K562 (cell line): ENCODE results near the gene FBLN2. TPM values are rescaled to one million over a fixed set of nuclear protein-coding genes. Genes with fewer than 3 reads are reported as not detected.

Experiments
- ATAC-seq: fragments of 200-7000 bp; cut with Tn5 transposase; 3 replicates; pipeline ENCODE4 v1.9.1; 2020; ENCODE audit warnings: moderate library complexity
- BruUV-seq: library from RNA; stranded (reverse); fragments of 400-500 nt; replicated peaks from 2 replicates; lab custom pipeline; 2021; lab: Mats Ljungman, UMichigan
- CTCF ChIA-PET: fragments of 300-600 bp; formaldehyde crosslinking; extraction: SDS; loops from one replicate; lab custom pipeline; 2021; ENCODE audit warnings: low intra/inter-chr PET ratio; lab: Yijun Ruan, JAX
- POLR2A ChIA-PET: fragments of 300-600, 350-650 bp; sonication (Branson Sonifier 250); formaldehyde crosslinking; extraction: SDS; loops from one replicate; lab custom pipeline; 2021; ENCODE audit warnings: antibody characterized with exemption, inconsistent platforms; lab: Yijun Ruan, JAX
- DNase-seq, 4 experiments: peaks; one replicate each; pipeline versions ENCODE4 v3.0.0 to v3.0.0-alpha.2; 2011 to 2018; ENCODE audit warnings: low spot score in 3 of 4, mixed read lengths in 3 of 4; ENCODE audit errors: extremely low read depth in 1 of 4
- FAIRE-seq: peaks from 2 replicates; lab custom pipeline; 2011; peaks lifted over from hg19 to GRCh38; lab: Jason Lieb, UNC
- H2AFZ ChIP-seq: 2 replicates; pipeline ENCODE4 v1.6.0; 2011; ENCODE audit warnings: low read depth, low read length, control low read depth, inconsistent platforms
- H3K27ac ChIP-seq: fragments of 200-600 bp; 3 replicates; pipeline ENCODE4 v1.8.0; 2011; ENCODE audit warnings: low read depth, mild to moderate bottlenecking, control low read depth, inconsistent platforms, low read length, moderate library complexity, mixed read lengths; ENCODE audit errors: extremely low read depth
- H3K27me3 ChIP-seq, 2 experiments: fragments of 300-600 bp in 1 of 2; 2 replicates in 1 of 2; 3 replicates in 1 of 2; pipeline versions ENCODE4 v1.6.0 to v1.8.0; 2011; ENCODE audit warnings: inconsistent platforms in 2 of 2, low read length in 2 of 2, mild to moderate bottlenecking in 1 of 2, mixed read lengths in 1 of 2, moderate library complexity in 1 of 2; ENCODE audit not compliant: control insufficient read depth in 2 of 2, insufficient read depth in 2 of 2
- H3K36me3 ChIP-seq: fragments of 300-600 bp; 3 replicates; pipeline ENCODE4 v1.8.0; 2011; ENCODE audit warnings: mild to moderate bottlenecking, low read length, inconsistent platforms; ENCODE audit not compliant: control insufficient read depth, insufficient read depth
- H3K4me1 ChIP-seq, 2 experiments: fragments of 200-600 bp in 1 of 2; replicated peaks in 1 of 2; 2 replicates in 1 of 2; 3 replicates in 1 of 2; pipeline versions ENCODE4 v1.5.1 to v1.8.0; 2011; ENCODE audit warnings: inconsistent platforms in 2 of 2, low read length in 2 of 2, mild to moderate bottlenecking in 1 of 2, mixed read lengths in 1 of 2, moderate library complexity in 1 of 2; ENCODE audit not compliant: control insufficient read depth in 2 of 2, insufficient read depth in 2 of 2
- H3K4me2 ChIP-seq: 2 replicates; pipeline ENCODE4 v1.6.1; 2011; ENCODE audit warnings: low read length, control low read depth, inconsistent platforms, mixed read lengths; ENCODE audit not compliant: insufficient read depth
- H3K4me3 ChIP-seq: fragments of 200-600 bp; sonication (generic), shearing (Covaris generic); 2 replicates; pipeline ENCODE4 v1.5.1; 2016; ENCODE audit warnings: control low read depth, inconsistent platforms
- H3K79me2 ChIP-seq: fragments of 200-600 bp; 3 replicates; pipeline ENCODE4 v1.8.0; 2011; ENCODE audit warnings: low read length, inconsistent platforms; ENCODE audit not compliant: control insufficient read depth, insufficient read depth
- H3K9ac ChIP-seq, 2 experiments: 2 replicates each; pipeline versions ENCODE4 v1.6.0 to v1.6.1; 2011; ENCODE audit warnings: low read depth in 2 of 2, low read length in 2 of 2, control low read depth in 1 of 2, inconsistent platforms in 1 of 2, mild to moderate bottlenecking in 1 of 2, mixed read lengths in 1 of 2; ENCODE audit not compliant: insufficient read depth in 1 of 2
- H3K9me1 ChIP-seq: one replicate; pipeline ENCODE4 v1.6.0; 2011; ENCODE audit warnings: inconsistent platforms, mild to moderate bottlenecking, low read length, moderate library complexity; ENCODE audit not compliant: control insufficient read depth, insufficient read depth
- H3K9me3 ChIP-seq: replicated peaks from 2 replicates; pipeline ENCODE4 v1.5.1; 2011; ENCODE audit warnings: low read depth, low read length, inconsistent platforms; ENCODE audit not compliant: control insufficient read depth, insufficient read depth
- H4K20me1 ChIP-seq: replicated peaks from 2 replicates; pipeline ENCODE4 v1.6.1; 2011; ENCODE audit warnings: low read length, inconsistent platforms, mixed read lengths; ENCODE audit not compliant: control insufficient read depth, insufficient read depth
- CLOCK ChIP-seq: fragments of 250-450 bp; sonication (Bioruptor Pico); IDR thresholded peaks from 2 replicates; pipeline ENCODE4 v1.4.0; 2020; ENCODE audit warnings: mild to moderate bottlenecking, moderate library complexity, borderline replicate concordance
- HMG20B ChIP-seq: fragments of 250-450 bp; sonication (Bioruptor Pico); IDR thresholded peaks from 2 replicates; pipeline ENCODE4 v1.5.0; 2021; ENCODE audit warnings: mild to moderate bottlenecking
- KLF16 ChIP-seq: IDR thresholded peaks from 2 replicates; pipeline ENCODE4 v1.6.1; 2016; ENCODE audit warnings: antibody characterized with exemption
- KLF6 ChIP-seq: fragments of 250-450 bp; sonication (Bioruptor Pico); IDR thresholded peaks from 2 replicates; pipeline ENCODE4 v1.4.0; 2020; ENCODE audit warnings: mild to moderate bottlenecking, moderate library complexity, borderline replicate concordance
- MXI1 ChIP-seq: IDR thresholded peaks from 2 replicates; pipeline ENCODE4 v1.6.1; 2011; ENCODE audit warnings: low read depth, mild to moderate bottlenecking, improper control_type of control experiment, low read length
- NUFIP1 ChIP-seq: fragments of 450-650 bp; IDR thresholded peaks from 2 replicates; pipeline ENCODE4 v1.6.1; 2018; ENCODE audit not compliant: partially characterized antibody
- PHB ChIP-seq: fragments of 250-450 bp; sonication (Bioruptor Pico); IDR thresholded peaks from 2 replicates; pipeline ENCODE4 v1.5.0; 2021
- SIRT6 ChIP-seq: IDR thresholded peaks from one replicate; pipeline ENCODE4 v1.6.1; 2012; ENCODE audit warnings: low read depth, mild to moderate bottlenecking, control low read depth, inconsistent platforms, low read length, moderate library complexity
- TEAD1 ChIP-seq, 2 experiments: fragments of 450-650 bp in 1 of 2; sonication (generic) in 1 of 2; formaldehyde crosslinking; IDR thresholded peaks; 2 replicates each; pipeline versions ENCODE4 v1.4.0 to v1.8.0; 2020 to 2022; ENCODE audit warnings: mild to moderate bottlenecking in 2 of 2, missing genetic modification reagents in 1 of 2
- ZBTB11 ChIP-seq, 3 experiments: fragments of 200-800 bp in 1 of 3; fragments of 250-450 bp in 1 of 3; fragments of 450-650 bp in 1 of 3; sonication (Bioruptor Pico) in 1 of 3; sonication (Bioruptor generic) in 1 of 3; formaldehyde crosslinking in 1 of 3; IDR thresholded peaks; 2 replicates each; pipeline versions ENCODE4 v1.6.1 to v1.8.0; 2016 to 2022; ENCODE audit warnings: mild to moderate bottlenecking in 2 of 3, missing genetic modification characterization in 2 of 3, missing compliant biosample characterization in 1 of 3, moderate library complexity in 1 of 3
- ZNF717 ChIP-seq: fragments of 250-450 bp; sonication (Bioruptor Pico); IDR thresholded peaks from 2 replicates; pipeline ENCODE4 v1.5.0; 2021
- WGBS: fragments of 100-300 bp; shearing (Covaris generic); methylation state at CpG from one replicate; pipeline ENCODE4 v1.1.6; 2016; ENCODE audit warnings: low coverage, mixed read lengths; ENCODE audit not compliant: insufficient coverage; ENCODE audit errors: missing lambda C conversion rate; 5-methylcytosine and 5-hydroxymethylcytosine counted together
- in situ Hi-C: fragments of 300-500 bp; cut with MboI; formaldehyde crosslinking; loops from 4 replicates; pipeline ENCODE4 v1.15.0; 2018; ENCODE audit warnings: inconsistent platforms, mixed read lengths
- intact Hi-C: fragments of 100-400 bp; cut with micrococcal nuclease; formaldehyde crosslinking; loops from 2 replicates; pipeline ENCODE4 v1.14.2; 2022
- polyA plus RNA-seq, 8 experiments: library from polyadenylated mRNA; depleted of rRNA in 4 of 8; stranded (reverse) in 5 of 8; unstranded in 3 of 8; fragments of >200 nt; fragmentation: Nextera tagmentation in 2 of 8; fragmentation: Illumina TruSeq in 1 of 8; extraction: Ambion mirVana in 2 of 8; extraction: Trizol in 1 of 8; gene quantifications; 2 replicates each; pipeline versions ENCODE4 v1.2.1 to v1.2.3, GENCODE V29; 2011 to 2014; ENCODE audit warnings: inconsistent platforms in 1 of 8, missing spikeins in 1 of 8
- total RNA-seq, 7 experiments: library from RNA; depleted of rRNA in 6 of 7; stranded (reverse); fragments of >200 nt in 6 of 7; fragmentation: Illumina TruSeq in 2 of 7; extraction: Trizol in 2 of 7; gene quantifications; 2 replicates each; pipeline versions ENCODE4 v1.2.1 to v1.2.3, GENCODE V29; 2011 to 2021; ENCODE audit warnings: low replicate concordance in 1 of 7
- TF ChIP-seq, protein P1 (sequence below): IDR thresholded peaks from 3 replicates; pipeline ENCODE4 v1.6.1; 2011; ENCODE audit warnings: borderline replicate concordance, mild to moderate bottlenecking, moderate library complexity; ENCODE audit not compliant: insufficient read length; ENCODE audit errors: extremely low read depth

The FBLN2 gene
- total and polyA plus RNA-seq, 9 of the 15 experiments (the other 6 are each of a cell fraction or from before 2014, with no cell fraction given) = 0.03 to 0.10 (median 0.04) TPM; not detected in 6

DNA sequence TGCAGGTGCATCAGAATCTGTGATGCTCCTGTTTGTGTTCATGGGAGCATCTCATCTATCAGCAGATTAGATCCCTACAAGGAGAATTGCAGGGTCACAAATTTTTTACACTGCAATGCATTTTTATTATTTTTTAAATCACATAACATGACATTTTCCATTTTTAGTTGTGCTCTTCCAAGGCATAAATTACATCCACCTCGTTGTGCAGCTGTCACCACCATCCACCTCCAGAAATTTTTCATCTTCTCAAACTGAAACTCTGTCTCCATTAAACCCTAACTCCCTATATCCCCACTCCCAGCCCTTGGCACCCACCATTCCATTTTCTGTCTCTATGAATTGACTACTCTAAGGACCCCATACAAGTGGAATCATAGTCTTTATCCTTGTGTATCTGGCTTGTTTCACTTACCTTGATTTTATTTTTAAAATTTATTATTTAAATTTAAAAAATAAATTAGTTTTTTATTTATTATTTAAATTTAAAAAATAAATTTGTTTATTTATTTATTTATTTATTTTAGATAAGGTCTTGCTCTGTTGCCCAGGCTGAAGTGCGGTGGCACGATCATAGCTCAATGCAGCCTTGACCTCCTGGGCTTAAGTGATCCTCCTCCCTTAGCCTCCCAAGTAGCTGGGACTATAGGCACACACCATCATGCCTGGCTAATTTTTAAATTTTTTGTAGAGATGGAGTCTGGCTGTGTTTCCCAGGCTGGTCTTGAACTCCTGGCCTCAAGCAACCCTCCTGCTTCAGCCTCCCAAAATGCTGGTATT is 47.7 kb downstream of the FBLN2 start:
- no TSS peak for BruUV-seq
- Histone ChIP-seq H3K9ac (no peak overlapping the region), H2AFZ (no peak overlapping the region), H3K27ac (no peak overlapping the region), H3K4me2 (no peak overlapping the region), H3K9me1 (no peaks in the 10 kb centered on the region), H3K9me3 (no peaks in the 10 kb centered on the region), H3K79me2 (no peaks in the 10 kb centered on the region), H3K36me3 (no peaks in the 10 kb centered on the region), H3K4me1 (no peaks in the 10 kb centered on the region), H3K27me3 (peaks cover 31 to 60% of the 10 kb centered on the region in 2 experiments), H4K20me1 (peaks cover 14% of the 10 kb centered on the region), H3K4me3 (no peak overlapping the region)
- 32% methylated on average over 3 of the region's 3 CpGs for whole genome bisulfite sequencing
- POLR2A ChIA-PET = interaction anchor here (0.7 kb wide), 1 partner anchor 52 kb away, joined by 4 read pairs; no protein-coding TSS in a partner anchor
- in situ Hi-C loops (no loop called here), intact Hi-C loops (no loop called here)
- FAIRE-seq = no peak
- CTCF ChIA-PET = no interaction called here
- ATAC-seq = no peak
- DNase-seq = no peak
- no peak for TF ChIP-seq MXI1
- no peak for TF ChIP-seq CLOCK
- TF ChIP-seq, protein P1, sequence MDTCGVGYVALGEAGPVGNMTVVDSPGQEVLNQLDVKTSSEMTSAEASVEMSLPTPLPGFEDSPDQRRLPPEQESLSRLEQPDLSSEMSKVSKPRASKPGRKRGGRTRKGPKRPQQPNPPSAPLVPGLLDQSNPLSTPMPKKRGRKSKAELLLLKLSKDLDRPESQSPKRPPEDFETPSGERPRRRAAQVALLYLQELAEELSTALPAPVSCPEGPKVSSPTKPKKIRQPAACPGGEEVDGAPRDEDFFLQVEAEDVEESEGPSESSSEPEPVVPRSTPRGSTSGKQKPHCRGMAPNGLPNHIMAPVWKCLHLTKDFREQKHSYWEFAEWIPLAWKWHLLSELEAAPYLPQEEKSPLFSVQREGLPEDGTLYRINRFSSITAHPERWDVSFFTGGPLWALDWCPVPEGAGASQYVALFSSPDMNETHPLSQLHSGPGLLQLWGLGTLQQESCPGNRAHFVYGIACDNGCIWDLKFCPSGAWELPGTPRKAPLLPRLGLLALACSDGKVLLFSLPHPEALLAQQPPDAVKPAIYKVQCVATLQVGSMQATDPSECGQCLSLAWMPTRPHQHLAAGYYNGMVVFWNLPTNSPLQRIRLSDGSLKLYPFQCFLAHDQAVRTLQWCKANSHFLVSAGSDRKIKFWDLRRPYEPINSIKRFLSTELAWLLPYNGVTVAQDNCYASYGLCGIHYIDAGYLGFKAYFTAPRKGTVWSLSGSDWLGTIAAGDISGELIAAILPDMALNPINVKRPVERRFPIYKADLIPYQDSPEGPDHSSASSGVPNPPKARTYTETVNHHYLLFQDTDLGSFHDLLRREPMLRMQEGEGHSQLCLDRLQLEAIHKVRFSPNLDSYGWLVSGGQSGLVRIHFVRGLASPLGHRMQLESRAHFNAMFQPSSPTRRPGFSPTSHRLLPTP = no peak
- no peak for TF ChIP-seq PHB (CRISPR knock-in tag)
- TF ChIP-seq HMG20B (CRISPR knock-in tag) = no peak
- TF ChIP-seq KLF16 = no peak
- TF ChIP-seq KLF6 = no peak
- no peak for TF ChIP-seq TEAD1 (CRISPR knock-in tag; IDR thresholded peaks at IDR 0.05)
- no peak for TF ChIP-seq ZNF717 (CRISPR knock-in tag)
- TF ChIP-seq ZBTB11 (CRISPR knock-in tag; IDR thresholded peaks at IDR 0.05) = no peak
- no peak for TF ChIP-seq NUFIP1
- no peak for TF ChIP-seq SIRT6
